ENCODE measurements around the gene SLC9A3.

Gene SLC9A3

GRCh38 chr5:555058-555623 is 30.9 kb upstream of the SLC9A3 start:
- FAIRE-seq (no peak), DNase-seq (ENCODE audit: insufficient read length, low spot score) (no peak)

- peak; percentile 97 for FAIRE-seq
- DNase-seq (ENCODE audit: insufficient read length, low spot score): no peak
Measured at GRCh38 chr5:554284-554988, 30.2 kb upstream of the SLC9A3 start.

GRCh38 chr5:553874-554273 is 29.6 kb upstream of the SLC9A3 start:
- FAIRE-seq (peak; percentile 67), DNase-seq (ENCODE audit: insufficient read length, low spot score) (no peak)

- DNase-seq (ENCODE audit: insufficient read length, low spot score): no peak
- FAIRE-seq: no peak
Measured at GRCh38 chr5:551406-551805, 27.2 kb upstream of the SLC9A3 start.

GRCh38 chr5:549229-549628 is 25.0 kb upstream of the SLC9A3 start:
- FAIRE-seq (no peak), DNase-seq (ENCODE audit: insufficient read length, low spot score) (no peak)

- DNase-seq (ENCODE audit: insufficient read length, low spot score): peak; percentile 71
- FAIRE-seq: no peak
Measured at GRCh38 chr5:548256-548655, 24.0 kb upstream of the SLC9A3 start.

- DNase-seq (ENCODE audit: insufficient read length, low spot score) (no peak), FAIRE-seq (no peak)
Measured at GRCh38 chr5:547086-547924, 23.1 kb upstream of the SLC9A3 start.

- DNase-seq (ENCODE audit: insufficient read length, low spot score) (no peak), FAIRE-seq (no peak)
Measured at GRCh38 chr5:546376-546908, 22.2 kb upstream of the SLC9A3 start.

GRCh38 chr5:545641-546375 is 21.6 kb upstream of the SLC9A3 start:
- DNase-seq (ENCODE audit: insufficient read length, low spot score) (no peak), FAIRE-seq (no peak)

- FAIRE-seq (no peak), DNase-seq (ENCODE audit: insufficient read length, low spot score) (no peak)
Measured at GRCh38 chr5:544675-545355, 20.6 kb upstream of the SLC9A3 start.

GRCh38 chr5:543755-544674 is 19.8 kb upstream of the SLC9A3 start:
- FAIRE-seq (no peak), DNase-seq (ENCODE audit: insufficient read length, low spot score) (no peak)

GRCh38 chr5:543351-543750 is 19.1 kb upstream of the SLC9A3 start:
- DNase-seq (ENCODE audit: insufficient read length, low spot score) (no peak), FAIRE-seq (no peak)

- DNase-seq (ENCODE audit: insufficient read length, low spot score) (no peak), FAIRE-seq (no peak)
Measured at GRCh38 chr5:542319-543311, 18.4 kb upstream of the SLC9A3 start.

GRCh38 chr5:541539-542318 is 17.5 kb upstream of the SLC9A3 start:
- FAIRE-seq: peak; percentile 88
- no peak for DNase-seq (ENCODE audit: insufficient read length, low spot score)

- no peak for DNase-seq (ENCODE audit: insufficient read length, low spot score)
- FAIRE-seq: peak; percentile 55
Measured at GRCh38 chr5:540906-541538, 16.8 kb upstream of the SLC9A3 start.

GRCh38 chr5:540071-540905 is 16.0 kb upstream of the SLC9A3 start:
- no peak for DNase-seq (ENCODE audit: insufficient read length, low spot score)
- no peak for FAIRE-seq

Measured in HTR-8/SVneo (cell line).